K562 (cell line): ENCODE data around the gene ELOVL5. TPM values are rescaled to one million over a fixed set of nuclear protein-coding genes. Genes with fewer than 3 reads are reported as not detected.

ENCODE experiments used
- ARID1B ChIP-seq: fragments of 450-650 bp; IDR thresholded peaks from 2 replicates; pipeline ENCODE4 v1.6.1; 2016; ENCODE audit warnings: antibody characterized with exemption, mild to moderate bottlenecking, inconsistent platforms
- CBX3 ChIP-seq, 2 experiments: IDR thresholded peaks; 1 replicate in 1 of 2; 2 replicates in 1 of 2; pipeline ENCODE4 v1.6.1; 2012; ENCODE audit warnings: inconsistent platforms in 2 of 2, low read length in 2 of 2, borderline replicate concordance in 1 of 2, control low read depth in 1 of 2
- FOXJ3 ChIP-seq: sonication (generic); formaldehyde crosslinking; IDR thresholded peaks from 2 replicates; pipeline ENCODE4 v1.4.0; 2020; ENCODE audit warnings: mild to moderate bottlenecking, missing genetic modification reagents
- HNRNPK ChIP-seq: fragments of 200-400 bp; formaldehyde crosslinking; IDR thresholded peaks from one replicate; pipeline ENCODE4 v1.6.1; 2018; ENCODE audit warnings: mild to moderate bottlenecking, low read depth, low read length; ENCODE audit not compliant: poor library complexity, severe bottlenecking
- NFATC3 ChIP-seq: fragments of 450-650 bp; IDR thresholded peaks from 2 replicates; pipeline ENCODE4 v1.6.1; 2017; ENCODE audit warnings: mild to moderate bottlenecking
- NRF1 ChIP-seq, 2 experiments: fragments of 450-650 bp; IDR thresholded peaks in 1 of 2; conservative IDR thresholded peaks in 1 of 2; 2 replicates each; pipeline ENCODE4 v1.6.1; 2014; ENCODE audit warnings: mild to moderate bottlenecking in 2 of 2
- POU5F1 ChIP-seq: fragments of 150-350 bp; IDR thresholded peaks from 2 replicates; pipeline ENCODE4 v1.6.1; 2014; ENCODE audit warnings: borderline replicate concordance, low read length, low read depth, mild to moderate bottlenecking; ENCODE audit not compliant: partially characterized antibody
- RBM14 ChIP-seq: fragments of 200-400 bp; formaldehyde crosslinking; IDR thresholded peaks from 2 replicates; pipeline ENCODE4 v1.6.1; 2018; ENCODE audit warnings: low read depth, mild to moderate bottlenecking, low read length, moderate library complexity, borderline replicate concordance; ENCODE audit not compliant: insufficient read depth
- SMARCA5 ChIP-seq: fragments of 450-650 bp; IDR thresholded peaks from 2 replicates; pipeline ENCODE4 v1.6.1; 2016
- ZNF324 ChIP-seq: fragments of 250-450 bp; sonication (Bioruptor Pico); IDR thresholded peaks from 2 replicates; pipeline ENCODE4 v1.4.0; 2020; ENCODE audit warnings: mild to moderate bottlenecking
- ZNF699 ChIP-seq: fragments of 250-450 bp; sonication (Bioruptor Pico); IDR thresholded peaks from 2 replicates; pipeline ENCODE4 v1.8.0; 2021; ENCODE audit warnings: mild to moderate bottlenecking, moderate library complexity; ENCODE audit not compliant: insufficient replicate concordance
- ZNF785 ChIP-seq: fragments of 250-450 bp; sonication (Bioruptor Pico); IDR thresholded peaks from 2 replicates; pipeline ENCODE4 v1.4.0; 2020; ENCODE audit warnings: mild to moderate bottlenecking
- polyA plus RNA-seq, 8 experiments: library from polyadenylated mRNA; depleted of rRNA in 4 of 8; stranded (reverse) in 5 of 8; unstranded in 3 of 8; fragments of >200 nt; fragmentation: Nextera tagmentation in 2 of 8; fragmentation: Illumina TruSeq in 1 of 8; extraction: Ambion mirVana in 2 of 8; extraction: Trizol in 1 of 8; gene quantifications; 2 replicates each; pipeline versions ENCODE4 v1.2.1 to v1.2.3, GENCODE V29; 2011 to 2014; ENCODE audit warnings: inconsistent platforms in 1 of 8, missing spikeins in 1 of 8
- total RNA-seq, 7 experiments: library from RNA; depleted of rRNA in 6 of 7; stranded (reverse); fragments of >200 nt in 6 of 7; fragmentation: Illumina TruSeq in 2 of 7; extraction: Trizol in 2 of 7; gene quantifications; 2 replicates each; pipeline versions ENCODE4 v1.2.1 to v1.2.3, GENCODE V29; 2011 to 2021; ENCODE audit warnings: low replicate concordance in 1 of 7
- TF ChIP-seq, protein P1 (sequence below): fragments of 250-450 bp; sonication (Bioruptor Pico); IDR thresholded peaks from 2 replicates; pipeline ENCODE4 v1.5.0; 2021; ENCODE audit warnings: mild to moderate bottlenecking, moderate library complexity
- TF ChIP-seq, protein P2 (sequence below): sonication (generic); formaldehyde crosslinking; IDR thresholded peaks from 2 replicates; pipeline ENCODE4 v1.8.1; 2023; ENCODE audit warnings: missing genetic modification reagents, mild to moderate bottlenecking, borderline replicate concordance
- TF ChIP-seq, protein P3 (sequence below): fragments of 250-450 bp; sonication (Bioruptor Pico); IDR thresholded peaks from 2 replicates; pipeline ENCODE4 v1.4.0; 2020; ENCODE audit warnings: mild to moderate bottlenecking

Gene ELOVL5
- total and polyA plus RNA-seq, 9 of the 15 experiments (the other 6 are each of a cell fraction or from before 2014, with no cell fraction given) = 70.6 to 245 (median 132) TPM

DNA sequence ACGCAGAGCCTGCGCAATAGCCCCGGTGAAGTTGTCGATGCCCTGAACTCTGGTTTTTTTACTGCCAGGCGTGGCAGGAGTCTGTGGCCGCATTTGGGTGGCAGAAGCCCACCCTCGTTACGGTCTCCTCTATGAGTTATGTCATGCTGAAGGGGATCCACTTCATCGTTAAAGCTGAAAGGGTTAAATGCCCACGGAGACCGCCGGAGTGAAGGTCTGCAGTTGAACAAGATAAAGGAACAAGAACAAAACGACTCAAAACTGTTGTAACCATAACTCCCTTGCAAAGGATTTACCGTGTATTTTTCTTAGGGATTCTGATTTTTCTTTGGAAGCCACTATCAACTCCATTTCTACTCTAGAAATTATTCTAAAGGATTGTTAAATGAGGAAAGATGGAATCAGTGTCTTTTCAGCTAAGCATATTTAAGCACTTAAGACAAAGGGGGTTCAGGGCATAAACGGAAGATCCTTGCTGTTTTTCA is 501 bp upstream of the ELOVL5 start (continued):
- TF ChIP-seq, protein P1, sequence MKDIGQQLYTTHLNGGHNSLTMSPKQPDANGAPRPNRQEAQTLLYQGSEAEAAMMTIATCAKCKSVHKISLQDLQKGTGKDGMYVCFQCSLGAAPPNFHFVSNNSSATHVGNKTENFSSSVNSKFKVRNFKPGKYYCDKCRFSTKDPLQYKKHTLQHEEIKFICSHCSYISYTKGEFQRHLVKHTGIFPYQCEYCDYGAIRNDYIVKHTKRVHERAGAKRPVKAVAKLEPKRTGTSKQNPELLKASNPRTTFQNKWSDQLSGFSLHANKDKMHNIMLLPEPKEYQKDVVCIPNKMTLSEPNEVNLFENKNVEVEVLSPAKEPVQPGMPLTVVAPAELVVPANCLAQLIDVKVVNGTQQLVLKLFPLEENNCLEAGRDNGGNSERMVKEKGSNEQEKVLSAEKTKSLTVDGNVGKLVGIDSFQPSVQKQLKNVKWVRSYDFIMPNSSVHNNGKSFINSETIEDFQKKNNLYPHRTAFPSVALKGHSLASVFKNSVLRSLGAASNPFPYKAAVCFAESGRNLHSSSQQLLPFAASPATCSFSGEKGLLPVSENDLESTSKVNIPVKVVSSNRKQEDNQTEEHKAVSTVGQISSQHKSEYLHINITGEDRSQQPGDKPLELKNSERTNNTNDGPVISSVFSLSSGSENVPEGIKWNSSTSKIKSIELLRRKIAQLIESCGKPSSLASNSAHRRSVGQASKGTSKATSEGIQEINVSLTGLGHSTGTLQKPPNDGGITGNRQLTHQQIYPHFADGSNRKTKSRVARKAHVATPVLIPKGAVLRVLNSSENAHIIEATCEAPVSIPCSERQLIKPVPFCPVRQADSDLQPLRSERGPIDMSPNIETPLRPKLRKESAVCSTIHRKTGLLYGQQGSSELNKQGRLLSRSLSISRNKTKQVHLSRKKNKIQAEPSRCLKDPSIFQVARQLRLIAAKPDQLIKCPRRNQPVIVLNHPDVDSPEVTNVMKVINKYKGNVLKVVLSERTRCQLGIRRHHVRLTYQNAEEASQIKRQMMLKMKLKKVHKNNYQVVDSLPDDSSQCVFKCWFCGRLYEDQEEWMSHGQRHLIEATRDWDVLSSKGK (CRISPR knock-in tag) = no peak
- no peak; the same call in 1 of the 2 replicates for TF ChIP-seq NFATC3
- TF ChIP-seq ZNF324 (CRISPR knock-in tag) = no peak
- TF ChIP-seq, protein P2, sequence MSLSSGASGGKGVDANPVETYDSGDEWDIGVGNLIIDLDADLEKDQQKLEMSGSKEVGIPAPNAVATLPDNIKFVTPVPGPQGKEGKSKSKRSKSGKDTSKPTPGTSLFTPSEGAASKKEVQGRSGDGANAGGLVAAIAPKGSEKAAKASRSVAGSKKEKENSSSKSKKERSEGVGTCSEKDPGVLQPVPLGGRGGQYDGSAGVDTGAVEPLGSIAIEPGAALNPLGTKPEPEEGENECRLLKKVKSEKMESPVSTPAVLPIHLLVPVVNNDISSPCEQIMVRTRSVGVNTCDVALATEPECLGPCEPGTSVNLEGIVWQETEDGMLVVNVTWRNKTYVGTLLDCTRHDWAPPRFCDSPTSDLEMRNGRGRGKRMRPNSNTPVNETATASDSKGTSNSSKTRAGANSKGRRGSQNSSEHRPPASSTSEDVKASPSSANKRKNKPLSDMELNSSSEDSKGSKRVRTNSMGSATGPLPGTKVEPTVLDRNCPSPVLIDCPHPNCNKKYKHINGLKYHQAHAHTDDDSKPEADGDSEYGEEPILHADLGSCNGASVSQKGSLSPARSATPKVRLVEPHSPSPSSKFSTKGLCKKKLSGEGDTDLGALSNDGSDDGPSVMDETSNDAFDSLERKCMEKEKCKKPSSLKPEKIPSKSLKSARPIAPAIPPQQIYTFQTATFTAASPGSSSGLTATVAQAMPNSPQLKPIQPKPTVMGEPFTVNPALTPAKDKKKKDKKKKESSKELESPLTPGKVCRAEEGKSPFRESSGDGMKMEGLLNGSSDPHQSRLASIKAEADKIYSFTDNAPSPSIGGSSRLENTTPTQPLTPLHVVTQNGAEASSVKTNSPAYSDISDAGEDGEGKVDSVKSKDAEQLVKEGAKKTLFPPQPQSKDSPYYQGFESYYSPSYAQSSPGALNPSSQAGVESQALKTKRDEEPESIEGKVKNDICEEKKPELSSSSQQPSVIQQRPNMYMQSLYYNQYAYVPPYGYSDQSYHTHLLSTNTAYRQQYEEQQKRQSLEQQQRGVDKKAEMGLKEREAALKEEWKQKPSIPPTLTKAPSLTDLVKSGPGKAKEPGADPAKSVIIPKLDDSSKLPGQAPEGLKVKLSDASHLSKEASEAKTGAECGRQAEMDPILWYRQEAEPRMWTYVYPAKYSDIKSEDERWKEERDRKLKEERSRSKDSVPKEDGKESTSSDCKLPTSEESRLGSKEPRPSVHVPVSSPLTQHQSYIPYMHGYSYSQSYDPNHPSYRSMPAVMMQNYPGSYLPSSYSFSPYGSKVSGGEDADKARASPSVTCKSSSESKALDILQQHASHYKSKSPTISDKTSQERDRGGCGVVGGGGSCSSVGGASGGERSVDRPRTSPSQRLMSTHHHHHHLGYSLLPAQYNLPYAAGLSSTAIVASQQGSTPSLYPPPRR = no peak
- TF ChIP-seq HNRNPK = no peak
- no peak for TF ChIP-seq FOXJ3
- TF ChIP-seq CBX3 (IDR thresholded peaks at IDR 0.05; ENCODE audit: borderline replicate concordance in 1 of 2, low read length in 2 of 2) = no peak
- no peak for TF ChIP-seq SMARCA5
- TF ChIP-seq ZNF699 (CRISPR knock-in tag) = no peak
- TF ChIP-seq, protein P3, sequence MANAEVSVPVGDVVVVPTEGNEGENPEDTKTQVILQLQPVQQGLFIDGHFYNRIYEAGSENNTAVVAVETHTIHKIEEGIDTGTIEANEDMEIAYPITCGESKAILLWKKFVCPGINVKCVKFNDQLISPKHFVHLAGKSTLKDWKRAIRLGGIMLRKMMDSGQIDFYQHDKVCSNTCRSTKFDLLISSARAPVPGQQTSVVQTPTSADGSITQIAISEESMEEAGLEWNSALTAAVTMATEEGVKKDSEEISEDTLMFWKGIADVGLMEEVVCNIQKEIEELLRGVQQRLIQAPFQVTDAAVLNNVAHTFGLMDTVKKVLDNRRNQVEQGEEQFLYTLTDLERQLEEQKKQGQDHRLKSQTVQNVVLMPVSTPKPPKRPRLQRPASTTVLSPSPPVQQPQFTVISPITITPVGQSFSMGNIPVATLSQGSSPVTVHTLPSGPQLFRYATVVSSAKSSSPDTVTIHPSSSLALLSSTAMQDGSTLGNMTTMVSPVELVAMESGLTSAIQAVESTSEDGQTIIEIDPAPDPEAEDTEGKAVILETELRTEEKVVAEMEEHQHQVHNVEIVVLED = no peak
- no peak for TF ChIP-seq ARID1B
- peak in 1 of 2 experiments; percentile 92; a peak in 2 of 4 replicates for TF ChIP-seq NRF1 (conservative IDR thresholded peaks at IDR 0.05 in 1 of 2, IDR thresholded peaks at IDR 0.05 in 1 of 2)
- TF ChIP-seq ZNF785 (CRISPR knock-in tag) = no peak
- TF ChIP-seq RBM14 = no peak
- TF ChIP-seq POU5F1 = no peak
